HG03108 (cell line): ENCODE data around the gene KMT2C.

Source experiments
- ATAC-seq: cut with Tn5 transposase; IDR thresholded peaks from one replicate; pipeline ENCODE4 v1.9.1; 2021; ENCODE audit warnings: moderate library complexity; ENCODE audit not compliant: unreplicated experiment

The KMT2C gene

GRCh38 chr7:152121432-152121831 lies 314.4 kb downstream of the KMT2C start:
- no peak for ATAC-seq

- no peak for ATAC-seq
Observed at GRCh38 chr7:152120776-152121175, 315.0 kb downstream of the KMT2C start.

GRCh38 chr7:152120210-152120609 lies 315.6 kb downstream of the KMT2C start:
- ATAC-seq: no peak

GRCh38 chr7:152117356-152117755 lies 318.4 kb downstream of the KMT2C start:
- no peak for ATAC-seq

- ATAC-seq: no peak
Observed at GRCh38 chr7:152115021-152115718, 320.6 kb downstream of the KMT2C start.

GRCh38 chr7:152112829-152113228 lies 323.0 kb downstream of the KMT2C start:
- ATAC-seq: no peak

GRCh38 chr7:152108359-152108758 lies 327.4 kb downstream of the KMT2C start:
- ATAC-seq: no peak

GRCh38 chr7:152107945-152108344 lies 327.9 kb downstream of the KMT2C start:
- no peak for ATAC-seq

- no peak for ATAC-seq
Observed at GRCh38 chr7:152106990-152107389, 328.8 kb downstream of the KMT2C start.

GRCh38 chr7:152105205-152105604 lies 330.6 kb downstream of the KMT2C start:
- no peak for ATAC-seq

GRCh38 chr7:152103691-152104090 lies 332.1 kb downstream of the KMT2C start:
- no peak for ATAC-seq

GRCh38 chr7:152103066-152103465 lies 332.7 kb downstream of the KMT2C start:
- ATAC-seq: no peak

GRCh38 chr7:152097330-152097729 lies 338.5 kb downstream of the KMT2C start:
- no peak for ATAC-seq

GRCh38 chr7:152095771-152096170 lies 340.0 kb downstream of the KMT2C start:
- ATAC-seq: no peak

GRCh38 chr7:152093717-152094116 lies 342.1 kb downstream of the KMT2C start:
- ATAC-seq: no peak

GRCh38 chr7:152090747-152091146 lies 345.1 kb downstream of the KMT2C start:
- ATAC-seq: no peak

- ATAC-seq: no peak
Observed at GRCh38 chr7:152089183-152089582, 346.6 kb downstream of the KMT2C start.

GRCh38 chr7:152086513-152086912 lies 349.3 kb downstream of the KMT2C start:
- no peak for ATAC-seq

- ATAC-seq: no peak
Observed at GRCh38 chr7:152085131-152085530, 350.7 kb downstream of the KMT2C start.
